GM12878 (cell line): ENCODE results near the gene EMX1. TPM values are rescaled to one million over a fixed set of nuclear protein-coding genes. Genes with fewer than 3 reads are reported as not detected.
A peak's percentile ranks its signal among the peaks of the same experiment; 100 is the strongest.

ENCODE experiments used
- ATAC-seq: fragments of 200-7000 bp; cut with Tn5 transposase; 3 replicates; pipeline ENCODE4 v1.9.1; 2020; ENCODE audit warnings: mild to moderate bottlenecking, moderate library complexity
- BruUV-seq: library from RNA; stranded (reverse); fragments of 400-500 nt; replicated peaks from 2 replicates; lab custom pipeline; 2021; lab: Mats Ljungman, UMichigan
- CTCF ChIA-PET: fragments of 300-600 bp; sonication (Branson Sonifier 250); formaldehyde crosslinking; extraction: SDS; loops from one replicate; lab custom pipeline; 2021; ENCODE audit warnings: inconsistent platforms; lab: Yijun Ruan, JAX
- POLR2A ChIA-PET: fragments of 350-600 bp; formaldehyde crosslinking; extraction: SDS; loops from one replicate; lab custom pipeline; 2021; ENCODE audit warnings: inconsistent platforms; lab: Charles Lee
- RAD21 ChIA-PET: fragments of 300-600 bp; sonication (Branson Sonifier 250); formaldehyde crosslinking; loops from one replicate; lab custom pipeline; 2023; ENCODE audit warnings: antibody characterized with exemption; ENCODE audit not compliant: unreplicated experiment; lab: Charles Lee
- SMC1A ChIA-PET: fragments of 300-600 bp; sonication (Branson Sonifier 250); formaldehyde crosslinking; loops from one replicate; lab custom pipeline; 2023; ENCODE audit not compliant: unreplicated experiment, uncharacterized antibody; lab: Charles Lee
- DNase-seq: peaks from one replicate; pipeline ENCODE4 v3.0.0-alpha.2; 2011; ENCODE audit warnings: low read depth, low spot score
- FAIRE-seq: peaks from 3 replicates; lab custom pipeline; 2011; peaks lifted over from hg19 to GRCh38; lab: Jason Lieb, UNC
- H2AFZ ChIP-seq: 2 replicates; pipeline ENCODE4 v1.6.0; 2011; ENCODE audit warnings: low read depth, low read length, control low read depth; ENCODE audit not compliant: control insufficient read depth
- H3K27ac ChIP-seq: 2 replicates; pipeline ENCODE4 v1.5.1; 2011; ENCODE audit warnings: control low read depth; ENCODE audit not compliant: control insufficient read depth, insufficient read depth
- H3K27me3 ChIP-seq, 2 experiments: replicated peaks in 1 of 2; 2 replicates each; pipeline versions ENCODE4 v1.6.0 to v1.6.1; 2011; ENCODE audit warnings: low read length in 1 of 2; ENCODE audit not compliant: control insufficient read depth in 2 of 2, insufficient read depth in 2 of 2
- H3K36me3 ChIP-seq, 2 experiments: 2 replicates each; pipeline ENCODE4 v1.5.1; 2011; ENCODE audit warnings: low read length in 1 of 2; ENCODE audit not compliant: control insufficient read depth in 2 of 2, insufficient read depth in 2 of 2
- H3K4me1 ChIP-seq: 2 replicates; pipeline ENCODE4 v1.6.1; 2011; ENCODE audit warnings: mild to moderate bottlenecking, low read length, moderate library complexity, mixed read lengths; ENCODE audit not compliant: control insufficient read depth, insufficient read depth
- H3K4me2 ChIP-seq: 2 replicates; pipeline ENCODE4 v1.6.0; 2011; ENCODE audit warnings: control low read depth; ENCODE audit not compliant: control insufficient read depth, insufficient read depth
- H3K4me3 ChIP-seq: fragments of 200-600 bp; sonication (generic); 2 replicates; pipeline ENCODE4 v1.5.1; 2016
- H3K79me2 ChIP-seq: 2 replicates; pipeline ENCODE4 v1.6.0; 2011; ENCODE audit warnings: low read length; ENCODE audit not compliant: control insufficient read depth, insufficient read depth
- H3K9ac ChIP-seq: 2 replicates; pipeline ENCODE4 v1.8.0; 2011; ENCODE audit warnings: low read length, control low read depth, mixed read lengths; ENCODE audit not compliant: control insufficient read depth, insufficient read depth
- H3K9me3 ChIP-seq: replicated peaks from 3 replicates; pipeline ENCODE4 v1.5.1; 2011; ENCODE audit warnings: mild to moderate bottlenecking, low read length; ENCODE audit not compliant: control insufficient read depth, insufficient read depth
- H4K20me1 ChIP-seq: 2 replicates; pipeline ENCODE4 v1.6.0; 2011; ENCODE audit not compliant: control insufficient read depth, insufficient read depth
- BCL11A ChIP-seq: IDR thresholded peaks from 2 replicates; pipeline ENCODE4 v1.6.1; 2011; ENCODE audit warnings: low read depth, low read length
- BHLHE40 ChIP-seq, 2 experiments: fragments of 450-650 bp in 1 of 2; IDR thresholded peaks; 2 replicates each; pipeline ENCODE4 v1.6.1; 2011 to 2017; ENCODE audit warnings: low read depth in 2 of 2, borderline replicate concordance in 1 of 2, improper control_type of control experiment in 1 of 2, low read length in 1 of 2, mild to moderate bottlenecking in 1 of 2
- CBX5 ChIP-seq: sonication (generic); IDR thresholded peaks from 2 replicates; pipeline ENCODE4 v1.6.1; 2016; ENCODE audit warnings: low read depth, moderate library complexity, mild to moderate bottlenecking, inconsistent platforms
- CEBPB ChIP-seq, 2 experiments: fragments of 150-350 bp in 1 of 2; IDR thresholded peaks; 2 replicates each; pipeline ENCODE4 v1.6.1; 2012 to 2014; ENCODE audit warnings: low read depth in 2 of 2, low read length in 2 of 2, borderline replicate concordance in 1 of 2, inconsistent platforms in 1 of 2
- DPF2 ChIP-seq: fragments of 450-650 bp; IDR thresholded peaks from 2 replicates; pipeline ENCODE4 v1.6.1; 2017; ENCODE audit warnings: mild to moderate bottlenecking
- EP300 ChIP-seq, 2 experiments: fragments of 150-350 bp in 1 of 2; IDR thresholded peaks; 2 replicates each; pipeline ENCODE4 v1.6.1; 2011 to 2012; ENCODE audit warnings: low read depth in 2 of 2, low read length in 2 of 2, borderline replicate concordance in 1 of 2, improper control_type of control experiment in 1 of 2, inconsistent platforms in 1 of 2; ENCODE audit not compliant: control insufficient read depth in 1 of 2
- IKZF1 ChIP-seq: fragments of 450-650 bp; conservative IDR thresholded peaks from 2 replicates; pipeline ENCODE4 v1.6.1; 2017; ENCODE audit warnings: antibody characterized with exemption, mild to moderate bottlenecking
- LARP7 ChIP-seq: fragments of 450-650 bp; IDR thresholded peaks from 2 replicates; pipeline ENCODE4 v1.6.1; 2017; ENCODE audit warnings: mild to moderate bottlenecking
- POLR2A ChIP-seq: IDR thresholded peaks from 2 replicates; pipeline ENCODE4 v1.6.1; 2011; ENCODE audit warnings: low read depth, mild to moderate bottlenecking, low read length
- TCF12 ChIP-seq: IDR thresholded peaks from 2 replicates; pipeline ENCODE4 v1.6.1; 2011; ENCODE audit warnings: low read depth, mild to moderate bottlenecking, low read length
- TCF3 ChIP-seq: IDR thresholded peaks from 2 replicates; pipeline ENCODE4 v1.6.1; 2012; ENCODE audit warnings: low read depth, mild to moderate bottlenecking, low read length, borderline replicate concordance; ENCODE audit not compliant: insufficient read depth
- USF1 ChIP-seq: IDR thresholded peaks from 2 replicates; pipeline ENCODE4 v1.6.1; 2011; ENCODE audit warnings: borderline replicate concordance, low read depth, mild to moderate bottlenecking, moderate library complexity, mixed read lengths, low read length; ENCODE audit not compliant: insufficient read depth; ENCODE audit errors: extremely low read length
- ZNF207 ChIP-seq: fragments of 450-650 bp; IDR thresholded peaks from 2 replicates; pipeline ENCODE4 v1.6.1; 2014; ENCODE audit warnings: antibody characterized with exemption, mild to moderate bottlenecking, borderline replicate concordance
- ZNF384 ChIP-seq: IDR thresholded peaks from 2 replicates; pipeline ENCODE4 v1.6.1; 2012; ENCODE audit warnings: low read depth, mild to moderate bottlenecking, low read length, improper control_type of control experiment, borderline replicate concordance
- WGBS: methylation state at CpG from one replicate; pipeline ENCODE4 v1.1.6; 2016; ENCODE audit warnings: low lambda C conversion rate; ENCODE audit not compliant: insufficient replicate concordance, insufficient coverage; ENCODE audit errors: missing lambda C conversion rate; 5-methylcytosine and 5-hydroxymethylcytosine counted together
- in situ Hi-C: fragments of 300-500 bp; cut with MboI; formaldehyde crosslinking; loops from 9 replicates; pipeline ENCODE4 v1.14.3; 2018; ENCODE audit warnings: mixed read lengths
- intact Hi-C: fragments of 100-400 bp; cut with micrococcal nuclease; formaldehyde crosslinking; loops from one replicate; pipeline ENCODE4 v1.14.2; 2022; ENCODE audit not compliant: unreplicated experiment
- polyA plus RNA-seq, 11 experiments: library from polyadenylated mRNA; depleted of rRNA in 4 of 11; unstranded in 6 of 11; stranded (reverse) in 5 of 11; fragments of >200 nt; fragmentation: Nextera tagmentation in 4 of 11; fragmentation: Illumina TruSeq in 1 of 11; extraction: Ambion mirVana in 4 of 11; extraction: Trizol in 1 of 11; gene quantifications; 1 replicate in 1 of 11; 2 replicates in 10 of 11; pipeline versions ENCODE4 v1.2.1 to v1.2.3, GENCODE V29; 2011 to 2016; ENCODE audit warnings: inconsistent platforms in 2 of 11, missing spikeins in 2 of 11, low read depth in 1 of 11
- total RNA-seq, 4 experiments: library from RNA; depleted of rRNA in 3 of 4; stranded (reverse); fragments of >200 nt in 3 of 4; fragmentation: Illumina TruSeq in 1 of 4; extraction: Trizol in 1 of 4; gene quantifications; 2 replicates each; pipeline versions ENCODE4 v1.2.1 to v1.2.3, GENCODE V29; 2013 to 2021

Gene EMX1
- total and polyA plus RNA-seq, 10 of the 15 experiments (the other 5 are each of a cell fraction or from before 2014, with no cell fraction given), result 0.07 to 5.1 (median 1.2) TPM; not detected in 1

- in situ Hi-C loops (no loop called here), intact Hi-C loops (no loop called here)
- no TSS peak for BruUV-seq
- CTCF ChIA-PET, result interaction anchor here (9.4 kb wide), 1 partner anchor 31 kb away, joined by 105 read pairs; no protein-coding TSS in a partner anchor
- no peaks in the 10 kb centered on the region; the same call in 1 of the 2 replicates for H3K4me1 ChIP-seq
- H3K36me3 ChIP-seq, result no peaks in the 10 kb centered on the region
- SMC1A ChIA-PET, result no interaction called here
- no peaks in the 10 kb centered on the region for H3K79me2 ChIP-seq
- DNase-seq (no peak), ATAC-seq (no peak), FAIRE-seq (no peak)
- RAD21 ChIA-PET, result no interaction called here
- H3K27me3 ChIP-seq, result peaks cover 7 to 48% of the 10 kb centered on the region in 2 experiments
- 2% methylated on average over 36 of the region's 36 CpGs for WGBS
- no peak overlapping the region for H3K27ac ChIP-seq
- no peak overlapping the region for H3K4me3 ChIP-seq
- TF ChIP-seq IKZF1, result peak; percentile 46; the same call in 1 of the 2 replicates
- peak; percentile 51; the same call in 1 of the 2 replicates for TF ChIP-seq DPF2
- no peak for TF ChIP-seq EP300 (IDR thresholded peaks at IDR 0.05; ENCODE audit: borderline replicate concordance in 1 of 2, control insufficient read depth in 1 of 2, low read depth in 2 of 2, low read length in 2 of 2)
- POLR2A ChIA-PET, result no interaction called here
- 0 out of 2 replicates have a peak overlapping the region, but pooled peaks have one; percentile 9 for H3K4me2 ChIP-seq
- H4K20me1 ChIP-seq, result peaks cover 2% of the 10 kb centered on the region; the same call in 1 of the 2 replicates
- no peaks in the 10 kb centered on the region; the same call in 2 of the 3 replicates for H3K9me3 ChIP-seq
- no peak overlapping the region for H2AFZ ChIP-seq
- H3K9ac ChIP-seq, result no peak overlapping the region
These were observed 6.6 kb downstream of the EMX1 start for GRCh38 chr2:72923833-72924352.

GRCh38 chr2:72924353-72925240, 7.3 kb downstream of the EMX1 start:
- H3K36me3 ChIP-seq, result no peaks in the 10 kb centered on the region
- H3K27ac ChIP-seq, result no peak overlapping the region
- peak overlapping the region; percentile 55; the same call in 1 of the 2 replicates for H3K4me2 ChIP-seq
- FAIRE-seq (no peak), ATAC-seq (peak; percentile 62), DNase-seq (no peak)
- H3K4me1 ChIP-seq, result no peaks in the 10 kb centered on the region; the same call in 1 of the 2 replicates
- no peak overlapping the region for H3K4me3 ChIP-seq
- peaks cover 2% of the 10 kb centered on the region; the same call in 1 of the 2 replicates for H4K20me1 ChIP-seq
- intact Hi-C loops (no loop called here), in situ Hi-C loops (no loop called here)
- ChIA-PET POLR2A (no interaction called here), SMC1A (interaction anchor here (2.3 to 3.8 kb wide), 2 partner anchors 9 to 10 kb away, joined by 12 to 23 read pairs; partner anchors contain the start of gene EMX1), RAD21 (no interaction called here), CTCF (interaction anchor here (1.1 to 9.4 kb wide), 3 partner anchors 8 to 49 kb away, joined by 3 to 105 read pairs (median 4); partner anchors contain the start of gene EMX1)
- 14% methylated on average over 52 of the region's 61 CpGs for WGBS
- no peaks in the 10 kb centered on the region; the same call in 2 of the 3 replicates for H3K9me3 ChIP-seq
- H3K79me2 ChIP-seq, result no peaks in the 10 kb centered on the region
- no peak overlapping the region for H3K9ac ChIP-seq
- no TSS peak for BruUV-seq
- H3K27me3 ChIP-seq, result peaks cover 7 to 43% of the 10 kb centered on the region in 2 experiments
- no peak overlapping the region for H2AFZ ChIP-seq
- peak in 1 of 2 experiments; percentile 40; a peak in 1 of 4 replicates for TF ChIP-seq BHLHE40 (IDR thresholded peaks at IDR 0.05; ENCODE audit: borderline replicate concordance in 1 of 2, low read depth in 2 of 2, low read length in 1 of 2)
- TF ChIP-seq TCF3, result 0 out of 2 replicates have a peak, but pooled peaks have one; percentile 43
- TF ChIP-seq USF1, result no peak
- TF ChIP-seq POLR2A, result no peak
- no peak for TF ChIP-seq ZNF384
- no peak for TF ChIP-seq LARP7
- no peak for TF ChIP-seq CBX5
- TF ChIP-seq ZNF207, result no peak
- no peak for TF ChIP-seq CEBPB (IDR thresholded peaks at IDR 0.05; ENCODE audit: borderline replicate concordance in 1 of 2, low read depth in 2 of 2, low read length in 2 of 2)
- TF ChIP-seq TCF12, result peak; percentile 89; the same call in 1 of the 2 replicates
- TF ChIP-seq BCL11A, result 0 out of 2 replicates have a peak, but pooled peaks have one; percentile 14
